WTC11 (cell line): Measurements from ENCODE around the gene CCDC69. TPM values are rescaled to one million over a fixed set of nuclear protein-coding genes. Genes with fewer than 3 reads are reported as not detected.

Experiments
- ATAC-seq: fragments of 200-7000 bp; cut with Tn5 transposase; 2 replicates; pipeline ENCODE4 v1.10.0; 2021; ENCODE audit warnings: mild to moderate bottlenecking, moderate library complexity
- CTCF ChIA-PET: fragments of 300-600 bp; sonication (Branson Sonifier 250); formaldehyde crosslinking; loops from one replicate; lab custom pipeline; 2021; ENCODE audit warnings: antibody characterized with exemption; lab: Charles Lee
- POLR2A ChIA-PET: fragments of 350-600 bp; sonication (Branson Sonifier 250); formaldehyde crosslinking; loops from one replicate; lab custom pipeline; 2021; ENCODE audit warnings: antibody characterized with exemption; lab: Charles Lee
- DNase-seq: peaks from one replicate; pipeline ENCODE4 v3.0.0; 2021; ENCODE audit warnings: low spot score
- H3K27ac Mint-ChIP-seq: 2 replicates; pipeline ENCODE4 v1.8.0; 2021; ENCODE audit warnings: mixed read lengths
- H3K27me3 Mint-ChIP-seq: 2 replicates; pipeline ENCODE4 v1.8.0; 2021; ENCODE audit warnings: low read depth, mild to moderate bottlenecking, moderate library complexity, mixed read lengths
- H3K36me3 Mint-ChIP-seq: 2 replicates; pipeline ENCODE4 v1.8.0; 2021; ENCODE audit warnings: mixed read lengths
- H3K4me1 Mint-ChIP-seq: 2 replicates; pipeline ENCODE4 v1.8.0; 2022; ENCODE audit warnings: mixed read lengths
- H3K4me3 Mint-ChIP-seq: 2 replicates; pipeline ENCODE4 v1.8.0; 2021; ENCODE audit warnings: mild to moderate bottlenecking, moderate library complexity, mixed read lengths
- H3K9me3 Mint-ChIP-seq: 2 replicates; pipeline ENCODE4 v1.8.0; 2021; ENCODE audit warnings: mixed read lengths
- AR ChIP-seq: fragments of 250-450 bp; sonication (Bioruptor Pico); IDR thresholded peaks from 2 replicates; pipeline ENCODE4 v1.9.0; 2021; ENCODE audit warnings: mild to moderate bottlenecking
- CTCF ChIP-seq: fragments of 200-600 bp; IDR thresholded peaks from 2 replicates; pipeline ENCODE4 v1.8.0; 2022; ENCODE audit warnings: antibody characterized with exemption
- ELF4 ChIP-seq: sonication (generic); formaldehyde crosslinking; IDR thresholded peaks from 2 replicates; pipeline ENCODE4 v1.8.1; 2022; ENCODE audit warnings: low read depth, mild to moderate bottlenecking, moderate library complexity, missing genetic modification reagents
- ESRRA ChIP-seq: sonication (generic); formaldehyde crosslinking; IDR thresholded peaks from 2 replicates; pipeline ENCODE4 v1.8.1; 2022; ENCODE audit warnings: mild to moderate bottlenecking, missing genetic modification reagents, borderline replicate concordance
- FOXJ3 ChIP-seq: sonication (generic); formaldehyde crosslinking; IDR thresholded peaks from 2 replicates; pipeline ENCODE4 v1.9.0; 2021; ENCODE audit warnings: missing genetic modification reagents, mild to moderate bottlenecking, borderline replicate concordance
- HMGXB4 ChIP-seq: sonication (generic); formaldehyde crosslinking; IDR thresholded peaks from 2 replicates; pipeline ENCODE4 v1.8.1; 2023; ENCODE audit warnings: mild to moderate bottlenecking, moderate library complexity, missing genetic modification reagents
- KAT7 ChIP-seq: sonication (generic); formaldehyde crosslinking; IDR thresholded peaks from 2 replicates; pipeline ENCODE4 v1.8.1; 2023; ENCODE audit warnings: missing genetic modification reagents, mild to moderate bottlenecking, borderline replicate concordance
- MXD4 ChIP-seq: fragments of 250-450 bp; sonication (Bioruptor Pico); IDR thresholded peaks from 2 replicates; pipeline ENCODE4 v1.8.0; 2021; ENCODE audit warnings: mild to moderate bottlenecking, moderate library complexity, borderline replicate concordance
- NR2C2 ChIP-seq: sonication (generic); formaldehyde crosslinking; IDR thresholded peaks from 2 replicates; pipeline ENCODE4 v1.8.0; 2022; ENCODE audit warnings: mild to moderate bottlenecking, missing genetic modification reagents
- SMAD3 ChIP-seq: sonication (generic); formaldehyde crosslinking; IDR thresholded peaks from 2 replicates; pipeline ENCODE4 v1.8.0; 2022; ENCODE audit warnings: missing genetic modification reagents, mild to moderate bottlenecking, borderline replicate concordance
- ZNF232 ChIP-seq: sonication (generic); formaldehyde crosslinking; IDR thresholded peaks from 2 replicates; pipeline ENCODE4 v1.8.0; 2022; ENCODE audit warnings: mild to moderate bottlenecking, missing genetic modification reagents
- ZNF263 ChIP-seq: sonication (generic); formaldehyde crosslinking; IDR thresholded peaks from 2 replicates; pipeline ENCODE4 v1.8.1; 2022; ENCODE audit warnings: low read depth, mild to moderate bottlenecking, moderate library complexity, missing genetic modification reagents
- ZNF281 ChIP-seq: sonication (generic); formaldehyde crosslinking; IDR thresholded peaks from 2 replicates; pipeline ENCODE4 v1.8.0; 2023; ENCODE audit warnings: mild to moderate bottlenecking, missing genetic modification reagents
- ZNF396 ChIP-seq: fragments of 250-450 bp; sonication (Bioruptor Pico); IDR thresholded peaks from 2 replicates; pipeline ENCODE4 v1.8.0; 2021; ENCODE audit warnings: mild to moderate bottlenecking, moderate library complexity, borderline replicate concordance
- ZNF512 ChIP-seq: sonication (generic); formaldehyde crosslinking; IDR thresholded peaks from 2 replicates; pipeline ENCODE4 v1.8.1; 2022; ENCODE audit warnings: missing genetic modification reagents, borderline replicate concordance
- ZSCAN18 ChIP-seq: fragments of 250-450 bp; sonication (Bioruptor Pico); IDR thresholded peaks from 2 replicates; pipeline ENCODE4 v2.1.2; 2022; ENCODE audit warnings: mild to moderate bottlenecking, moderate library complexity
- total RNA-seq: library from RNA; stranded (reverse); gene quantifications from 3 replicates; pipeline ENCODE4 v1.2.3, GENCODE V29; 2021

Gene CCDC69
- total RNA-seq, 1 experiment from 2014 or later, result 12.4 TPM

- no peaks in the 10 kb centered on the region for H3K27me3 Mint-ChIP-seq
- POLR2A ChIA-PET, result no interaction called here
- no peaks in the 10 kb centered on the region for H3K9me3 Mint-ChIP-seq
- no peak overlapping the region for H3K27ac Mint-ChIP-seq
- no peak overlapping the region for H3K4me3 Mint-ChIP-seq
- CTCF ChIA-PET, result no interaction called here
- DNase-seq, result no peak
- ATAC-seq, result no peak
- H3K36me3 Mint-ChIP-seq, result no peaks in the 10 kb centered on the region
- TF ChIP-seq HMGXB4, result no peak
- no peak for TF ChIP-seq NR2C2 (CRISPR knock-in tag)
- TF ChIP-seq ZNF512 (CRISPR knock-in tag), result no peak
- no peak for TF ChIP-seq AR (CRISPR knock-in tag)
- no peak for TF ChIP-seq ELF4 (CRISPR knock-in tag)
- TF ChIP-seq MXD4 (CRISPR knock-in tag), result no peak
- no peak for TF ChIP-seq CTCF
- no peak for TF ChIP-seq ESRRA (CRISPR knock-in tag)
- no peak for TF ChIP-seq ZNF396 (CRISPR knock-in tag)
- no peak for TF ChIP-seq KAT7 (CRISPR knock-in tag)
- no peak for TF ChIP-seq ZSCAN18 (CRISPR knock-in tag)
- TF ChIP-seq ZNF263 (CRISPR knock-in tag), result no peak
- no peak for TF ChIP-seq FOXJ3
- TF ChIP-seq ZNF232 (CRISPR knock-in tag), result no peak
- TF ChIP-seq ZNF281 (CRISPR knock-in tag), result no peak
- TF ChIP-seq SMAD3 (CRISPR knock-in tag), result no peak
- TF ChIP-seq, all 79 proteins: peak for 0
- H3K4me1 Mint-ChIP-seq, result no peaks in the 10 kb centered on the region
Measured at GRCh38 chr5:151202381-151203139, 21.3 kb downstream of the CCDC69 start.
